ENCODE measurements around the gene TUBA4A. TPM values are rescaled to one million over a fixed set of nuclear protein-coding genes. Genes with fewer than 3 reads are reported as not detected.

The TUBA4A gene
- total and polyA plus RNA-seq, 9 of the 15 experiments (the other 6 are each of a cell fraction or from before 2014, with no cell fraction given), result 25.1 to 174 (median 42.4) TPM

DNA sequence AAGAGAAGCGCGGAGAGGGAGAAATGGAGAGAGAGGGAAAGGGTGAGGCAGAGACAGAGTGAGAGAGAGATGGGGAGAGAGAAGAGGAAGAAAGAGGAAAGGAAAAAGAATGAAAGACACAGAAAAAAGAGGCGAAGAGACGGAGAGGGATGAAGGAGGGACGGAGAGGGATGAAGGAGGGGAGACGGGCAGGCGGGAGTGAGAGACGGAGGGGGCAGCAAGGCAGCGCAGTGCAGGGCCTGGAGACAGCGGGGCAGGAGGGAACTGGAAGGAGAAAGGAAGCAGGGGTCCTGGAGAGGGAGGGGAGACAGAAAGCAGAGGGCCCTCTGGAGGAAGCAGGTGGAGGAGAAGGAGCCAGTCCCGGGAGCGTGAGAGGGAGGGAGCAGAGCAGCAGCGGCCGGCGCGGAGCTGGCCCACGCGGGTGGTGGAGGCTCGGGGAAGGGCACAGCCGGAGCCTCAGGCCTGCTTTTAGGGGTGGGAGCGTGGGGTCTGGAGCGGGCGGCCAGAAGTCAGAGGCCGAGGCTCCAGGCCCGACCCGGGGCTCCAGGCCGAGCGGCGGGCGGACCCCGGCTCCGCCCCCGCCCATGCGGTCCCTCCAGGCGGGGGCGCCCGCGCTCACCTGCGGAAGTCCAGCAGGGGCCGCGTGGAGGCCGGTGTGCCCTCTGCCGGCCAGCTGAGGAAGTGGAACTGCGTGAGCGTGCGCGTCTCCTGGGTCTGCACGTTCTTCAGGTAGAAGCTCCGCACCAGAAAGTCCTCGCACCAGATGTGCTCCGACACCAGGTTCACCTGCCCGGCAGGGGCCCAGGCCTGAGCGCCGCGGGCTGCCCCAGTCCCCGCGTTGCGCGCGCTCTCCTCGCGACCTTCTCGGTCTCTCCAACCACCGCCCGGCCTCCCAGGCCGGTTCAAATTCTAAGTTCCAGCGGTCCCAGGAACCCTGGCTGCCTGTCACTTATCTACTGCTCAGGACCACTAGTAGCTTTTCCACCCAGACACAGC lies 40.9 kb upstream of the TUBA4A start (continued):
- TF ChIP-seq, protein P1, sequence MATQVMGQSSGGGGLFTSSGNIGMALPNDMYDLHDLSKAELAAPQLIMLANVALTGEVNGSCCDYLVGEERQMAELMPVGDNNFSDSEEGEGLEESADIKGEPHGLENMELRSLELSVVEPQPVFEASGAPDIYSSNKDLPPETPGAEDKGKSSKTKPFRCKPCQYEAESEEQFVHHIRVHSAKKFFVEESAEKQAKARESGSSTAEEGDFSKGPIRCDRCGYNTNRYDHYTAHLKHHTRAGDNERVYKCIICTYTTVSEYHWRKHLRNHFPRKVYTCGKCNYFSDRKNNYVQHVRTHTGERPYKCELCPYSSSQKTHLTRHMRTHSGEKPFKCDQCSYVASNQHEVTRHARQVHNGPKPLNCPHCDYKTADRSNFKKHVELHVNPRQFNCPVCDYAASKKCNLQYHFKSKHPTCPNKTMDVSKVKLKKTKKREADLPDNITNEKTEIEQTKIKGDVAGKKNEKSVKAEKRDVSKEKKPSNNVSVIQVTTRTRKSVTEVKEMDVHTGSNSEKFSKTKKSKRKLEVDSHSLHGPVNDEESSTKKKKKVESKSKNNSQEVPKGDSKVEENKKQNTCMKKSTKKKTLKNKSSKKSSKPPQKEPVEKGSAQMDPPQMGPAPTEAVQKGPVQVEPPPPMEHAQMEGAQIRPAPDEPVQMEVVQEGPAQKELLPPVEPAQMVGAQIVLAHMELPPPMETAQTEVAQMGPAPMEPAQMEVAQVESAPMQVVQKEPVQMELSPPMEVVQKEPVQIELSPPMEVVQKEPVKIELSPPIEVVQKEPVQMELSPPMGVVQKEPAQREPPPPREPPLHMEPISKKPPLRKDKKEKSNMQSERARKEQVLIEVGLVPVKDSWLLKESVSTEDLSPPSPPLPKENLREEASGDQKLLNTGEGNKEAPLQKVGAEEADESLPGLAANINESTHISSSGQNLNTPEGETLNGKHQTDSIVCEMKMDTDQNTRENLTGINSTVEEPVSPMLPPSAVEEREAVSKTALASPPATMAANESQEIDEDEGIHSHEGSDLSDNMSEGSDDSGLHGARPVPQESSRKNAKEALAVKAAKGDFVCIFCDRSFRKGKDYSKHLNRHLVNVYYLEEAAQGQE (IDR thresholded peaks at IDR 0.05; ENCODE audit: borderline replicate concordance), result peak; percentile 74
- TF ChIP-seq, protein P1 (CRISPR knock-in tag; IDR thresholded peaks at IDR 0.05; ENCODE audit: low read depth), result no peak
- TF ChIP-seq POLR2G (IDR thresholded peaks at IDR 0.05; ENCODE audit: low read depth, low read length) (peak; percentile 85), TARDBP (IDR thresholded peaks at IDR 0.05) (no peak), ZNF583 (CRISPR knock-in tag; IDR thresholded peaks at IDR 0.05) (no peak)
- TF ChIP-seq, protein P2, sequence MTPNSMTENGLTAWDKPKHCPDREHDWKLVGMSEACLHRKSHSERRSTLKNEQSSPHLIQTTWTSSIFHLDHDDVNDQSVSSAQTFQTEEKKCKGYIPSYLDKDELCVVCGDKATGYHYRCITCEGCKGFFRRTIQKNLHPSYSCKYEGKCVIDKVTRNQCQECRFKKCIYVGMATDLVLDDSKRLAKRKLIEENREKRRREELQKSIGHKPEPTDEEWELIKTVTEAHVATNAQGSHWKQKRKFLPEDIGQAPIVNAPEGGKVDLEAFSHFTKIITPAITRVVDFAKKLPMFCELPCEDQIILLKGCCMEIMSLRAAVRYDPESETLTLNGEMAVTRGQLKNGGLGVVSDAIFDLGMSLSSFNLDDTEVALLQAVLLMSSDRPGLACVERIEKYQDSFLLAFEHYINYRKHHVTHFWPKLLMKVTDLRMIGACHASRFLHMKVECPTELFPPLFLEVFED (CRISPR knock-in tag; conservative IDR thresholded peaks at IDR 0.05), result 0 out of 2 replicates have a peak, but pooled peaks have one; percentile 8
- TF ChIP-seq, protein P3, sequence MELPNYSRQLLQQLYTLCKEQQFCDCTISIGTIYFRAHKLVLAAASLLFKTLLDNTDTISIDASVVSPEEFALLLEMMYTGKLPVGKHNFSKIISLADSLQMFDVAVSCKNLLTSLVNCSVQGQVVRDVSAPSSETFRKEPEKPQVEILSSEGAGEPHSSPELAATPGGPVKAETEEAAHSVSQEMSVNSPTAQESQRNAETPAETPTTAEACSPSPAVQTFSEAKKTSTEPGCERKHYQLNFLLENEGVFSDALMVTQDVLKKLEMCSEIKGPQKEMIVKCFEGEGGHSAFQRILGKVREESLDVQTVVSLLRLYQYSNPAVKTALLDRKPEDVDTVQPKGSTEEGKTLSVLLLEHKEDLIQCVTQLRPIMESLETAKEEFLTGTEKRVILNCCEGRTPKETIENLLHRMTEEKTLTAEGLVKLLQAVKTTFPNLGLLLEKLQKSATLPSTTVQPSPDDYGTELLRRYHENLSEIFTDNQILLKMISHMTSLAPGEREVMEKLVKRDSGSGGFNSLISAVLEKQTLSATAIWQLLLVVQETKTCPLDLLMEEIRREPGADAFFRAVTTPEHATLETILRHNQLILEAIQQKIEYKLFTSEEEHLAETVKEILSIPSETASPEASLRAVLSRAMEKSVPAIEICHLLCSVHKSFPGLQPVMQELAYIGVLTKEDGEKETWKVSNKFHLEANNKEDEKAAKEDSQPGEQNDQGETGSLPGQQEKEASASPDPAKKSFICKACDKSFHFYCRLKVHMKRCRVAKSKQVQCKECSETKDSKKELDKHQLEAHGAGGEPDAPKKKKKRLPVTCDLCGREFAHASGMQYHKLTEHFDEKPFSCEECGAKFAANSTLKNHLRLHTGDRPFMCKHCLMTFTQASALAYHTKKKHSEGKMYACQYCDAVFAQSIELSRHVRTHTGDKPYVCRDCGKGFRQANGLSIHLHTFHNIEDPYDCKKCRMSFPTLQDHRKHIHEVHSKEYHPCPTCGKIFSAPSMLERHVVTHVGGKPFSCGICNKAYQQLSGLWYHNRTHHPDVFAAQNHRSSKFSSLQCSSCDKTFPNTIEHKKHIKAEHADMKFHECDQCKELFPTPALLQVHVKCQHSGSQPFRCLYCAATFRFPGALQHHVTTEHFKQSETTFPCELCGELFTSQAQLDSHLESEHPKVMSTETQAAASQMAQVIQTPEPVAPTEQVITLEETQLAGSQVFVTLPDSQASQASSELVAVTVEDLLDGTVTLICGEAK (IDR thresholded peaks at IDR 0.05), result peak; percentile 45; the same call in 1 of the 2 replicates
- TF ChIP-seq, protein P3 (CRISPR knock-in tag; IDR thresholded peaks at IDR 0.05), result no peak
